Fibroblast of the aortic adventitia (primary cell): ENCODE results near the gene ADAMTS20. TPM values are rescaled to one million over a fixed set of nuclear protein-coding genes. Genes with fewer than 3 reads are reported as not detected.

Experiments used
- total RNA-seq: library from RNA; depleted of rRNA; stranded (reverse); fragments of >200 nt; gene quantifications from 2 replicates; pipeline ENCODE4 v1.2.3, GENCODE V29; 2012; ENCODE audit warnings: low replicate concordance

ADAMTS20 gene
- total RNA-seq, 1 donor: not detected

Other genes starting within 250 kb of the ADAMTS20 start
- gene PUS7L, start 206.6 kb upstream of the ADAMTS20 start, total RNA-seq: 27.9 and 29.4 TPM in 2 replicates
- 31.9 and 47.1 TPM in 2 replicates for gene IRAK4, start 206.7 kb upstream of the ADAMTS20 start, total RNA-seq